Measurements from ENCODE around the gene SECISBP2.

Gene SECISBP2

GRCh38 chr9:89346696-89347095, 28.4 kb downstream of the SECISBP2 start:
- Histone ChIP-seq H3K4me3 (ENCODE audit: low read depth, low read length, poor library complexity, severe bottlenecking) (no peak overlapping the region), H4K20me1 (ENCODE audit: insufficient read depth, low read length) (no peaks in the 10 kb centered on the region), H3K9ac (ENCODE audit: low read length) (no peak overlapping the region), H3K36me3 (ENCODE audit: insufficient read depth, low read length) (peaks cover 99% of the 10 kb centered on the region), H3K9me3 (ENCODE audit: low read length) (no peaks in the 10 kb centered on the region), H3K79me2 (ENCODE audit: insufficient read depth, low read length) (no peaks in the 10 kb centered on the region), H3K9me2 (ENCODE audit: low read depth, low read length) (no peaks in the 10 kb centered on the region), H3K4me2 (ENCODE audit: low read length) (no peak overlapping the region), H3K27me3 (ENCODE audit: insufficient read depth, low read length) (no peaks in the 10 kb centered on the region), H3K27ac (ENCODE audit: low read depth, low read length, poor library complexity, severe bottlenecking) (no peak overlapping the region), H3K4me1 (ENCODE audit: insufficient read depth, low read length, severe bottlenecking) (no peaks in the 10 kb centered on the region), H3F3A (ENCODE audit: insufficient read depth, low read length) (no peaks in the 10 kb centered on the region), H2AFZ (ENCODE audit: low read length) (no peak overlapping the region)
- TF ChIP-seq CTCF (IDR thresholded peaks at IDR 0.05; ENCODE audit: low read length), result no peak
- TF ChIP-seq EZH2 (IDR thresholded peaks at IDR 0.05; ENCODE audit: borderline replicate concordance, low read length), result no peak

- Histone ChIP-seq H3K36me3 (ENCODE audit: insufficient read depth, low read length) (peaks cover 98% of the 10 kb centered on the region), H2AFZ (ENCODE audit: low read length) (no peak overlapping the region), H3K4me3 (ENCODE audit: low read depth, low read length, poor library complexity, severe bottlenecking) (no peak overlapping the region), H3K4me2 (ENCODE audit: low read length) (no peak overlapping the region), H3K4me1 (ENCODE audit: insufficient read depth, low read length, severe bottlenecking) (no peaks in the 10 kb centered on the region), H3K9ac (ENCODE audit: low read length) (no peak overlapping the region), H3K9me3 (ENCODE audit: low read length) (no peaks in the 10 kb centered on the region), H3K27me3 (ENCODE audit: insufficient read depth, low read length) (no peaks in the 10 kb centered on the region), H3K27ac (ENCODE audit: low read depth, low read length, poor library complexity, severe bottlenecking) (no peak overlapping the region), H4K20me1 (ENCODE audit: insufficient read depth, low read length) (no peaks in the 10 kb centered on the region), H3K9me2 (ENCODE audit: low read depth, low read length) (no peaks in the 10 kb centered on the region), H3F3A (ENCODE audit: insufficient read depth, low read length) (no peaks in the 10 kb centered on the region), H3K79me2 (ENCODE audit: insufficient read depth, low read length) (no peaks in the 10 kb centered on the region)
- TF ChIP-seq CTCF (IDR thresholded peaks at IDR 0.05; ENCODE audit: low read length) (no peak), EZH2 (IDR thresholded peaks at IDR 0.05; ENCODE audit: borderline replicate concordance, low read length) (no peak)
These were observed 29.4 kb downstream of the SECISBP2 start for GRCh38 chr9:89347651-89348050.

- no peaks in the 10 kb centered on the region for H3K79me2 ChIP-seq (ENCODE audit: insufficient read depth, low read length)
- no peaks in the 10 kb centered on the region for H3F3A ChIP-seq (ENCODE audit: insufficient read depth, low read length)
- H3K9me2 ChIP-seq (ENCODE audit: low read depth, low read length), result no peaks in the 10 kb centered on the region
- no peak overlapping the region for H3K27ac ChIP-seq (ENCODE audit: low read depth, low read length, poor library complexity, severe bottlenecking)
- H3K27me3 ChIP-seq (ENCODE audit: insufficient read depth, low read length), result no peaks in the 10 kb centered on the region
- no peaks in the 10 kb centered on the region for H3K9me3 ChIP-seq (ENCODE audit: low read length)
- no peak overlapping the region for H3K9ac ChIP-seq (ENCODE audit: low read length)
- no peak overlapping the region for H2AFZ ChIP-seq (ENCODE audit: low read length)
- no peak overlapping the region for H3K4me2 ChIP-seq (ENCODE audit: low read length)
- no peak for TF ChIP-seq EZH2 (IDR thresholded peaks at IDR 0.05; ENCODE audit: borderline replicate concordance, low read length)
- no peak for TF ChIP-seq CTCF (IDR thresholded peaks at IDR 0.05; ENCODE audit: low read length)
- no peak overlapping the region for H3K4me3 ChIP-seq (ENCODE audit: low read depth, low read length, poor library complexity, severe bottlenecking)
- no peaks in the 10 kb centered on the region for H4K20me1 ChIP-seq (ENCODE audit: insufficient read depth, low read length)
- H3K36me3 ChIP-seq (ENCODE audit: insufficient read depth, low read length), result peaks cover 98% of the 10 kb centered on the region
- no peaks in the 10 kb centered on the region for H3K4me1 ChIP-seq (ENCODE audit: insufficient read depth, low read length, severe bottlenecking)
These were observed 31.3 kb downstream of the SECISBP2 start for GRCh38 chr9:89349607-89350006.
